ENCODE measurements around the gene TKTL1.
A peak's percentile ranks its signal among the peaks of the same experiment; 100 is the strongest.

GRCh38 chrX:154378059-154378798, 82.6 kb downstream of the TKTL1 start:
- TF ChIP-seq, protein P1, sequence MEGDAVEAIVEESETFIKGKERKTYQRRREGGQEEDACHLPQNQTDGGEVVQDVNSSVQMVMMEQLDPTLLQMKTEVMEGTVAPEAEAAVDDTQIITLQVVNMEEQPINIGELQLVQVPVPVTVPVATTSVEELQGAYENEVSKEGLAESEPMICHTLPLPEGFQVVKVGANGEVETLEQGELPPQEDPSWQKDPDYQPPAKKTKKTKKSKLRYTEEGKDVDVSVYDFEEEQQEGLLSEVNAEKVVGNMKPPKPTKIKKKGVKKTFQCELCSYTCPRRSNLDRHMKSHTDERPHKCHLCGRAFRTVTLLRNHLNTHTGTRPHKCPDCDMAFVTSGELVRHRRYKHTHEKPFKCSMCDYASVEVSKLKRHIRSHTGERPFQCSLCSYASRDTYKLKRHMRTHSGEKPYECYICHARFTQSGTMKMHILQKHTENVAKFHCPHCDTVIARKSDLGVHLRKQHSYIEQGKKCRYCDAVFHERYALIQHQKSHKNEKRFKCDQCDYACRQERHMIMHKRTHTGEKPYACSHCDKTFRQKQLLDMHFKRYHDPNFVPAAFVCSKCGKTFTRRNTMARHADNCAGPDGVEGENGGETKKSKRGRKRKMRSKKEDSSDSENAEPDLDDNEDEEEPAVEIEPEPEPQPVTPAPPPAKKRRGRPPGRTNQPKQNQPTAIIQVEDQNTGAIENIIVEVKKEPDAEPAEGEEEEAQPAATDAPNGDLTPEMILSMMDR (conservative IDR thresholded peaks at IDR 0.05) = no peak
- TF ChIP-seq ZFX (IDR thresholded peaks at IDR 0.05) = peak; percentile 45
